OCI-LY7 (cell line): Measurements from ENCODE around the gene INSYN2B. TPM values are rescaled to one million over a fixed set of nuclear protein-coding genes. Genes with fewer than 3 reads are reported as not detected.

Experiments used
- BruUV-seq: library from RNA; stranded (reverse); fragments of 400-500 nt; replicated peaks from 2 replicates; lab custom pipeline; 2021; lab: Mats Ljungman, UMichigan
- CTCF ChIA-PET: fragments of 300-600 bp; sonication (Branson Sonifier 250); formaldehyde crosslinking; loops from one replicate; lab custom pipeline; 2022; ENCODE audit warnings: antibody characterized with exemption; ENCODE audit not compliant: unreplicated experiment; lab: Charles Lee
- POLR2A ChIA-PET: fragments of 300-600 bp; sonication (Branson Sonifier 250); formaldehyde crosslinking; loops from one replicate; lab custom pipeline; 2022; ENCODE audit warnings: antibody characterized with exemption; lab: Charles Lee
- DNase-seq: peaks from one replicate; pipeline ENCODE4 v3.0.0-alpha.2; 2015; ENCODE audit warnings: low spot score
- H2AFZ ChIP-seq: fragments of 200-600 bp; sonication (generic), shearing (Covaris generic); 2 replicates; pipeline ENCODE4 v1.6.1; 2014; ENCODE audit warnings: mild to moderate bottlenecking, antibody characterized with exemption, low read length, moderate library complexity
- H3K27ac ChIP-seq: fragments of 200-600 bp; sonication (generic); 2 replicates; pipeline ENCODE4 v1.5.1; 2014; ENCODE audit warnings: mixed run types, low read depth, mild to moderate bottlenecking, moderate library complexity, low read length, inconsistent platforms; ENCODE audit not compliant: poor library complexity, severe bottlenecking
- H3K36me3 ChIP-seq: fragments of 200-600 bp; sonication (generic); 2 replicates; pipeline ENCODE4 v1.6.1; 2014; ENCODE audit warnings: mild to moderate bottlenecking, antibody characterized with exemption, low read length, moderate library complexity, mixed read lengths; ENCODE audit not compliant: insufficient read depth
- H3K4me1 ChIP-seq: fragments of 200-600 bp; sonication (generic); 2 replicates; pipeline ENCODE4 v1.5.1; 2014; ENCODE audit warnings: mild to moderate bottlenecking, low read length; ENCODE audit not compliant: insufficient read depth, poor library complexity, severe bottlenecking
- H3K4me2 ChIP-seq: fragments of 200-600 bp; sonication (generic); 2 replicates; pipeline ENCODE4 v1.6.1; 2014; ENCODE audit warnings: mild to moderate bottlenecking, low read length
- H3K4me3 ChIP-seq: fragments of 200-600 bp; sonication (generic); 2 replicates; pipeline ENCODE4 v1.5.1; 2014; ENCODE audit warnings: mild to moderate bottlenecking, low read depth, low read length; ENCODE audit not compliant: poor library complexity, severe bottlenecking
- H3K79me2 ChIP-seq: fragments of 200-600 bp; sonication (generic); 2 replicates; pipeline ENCODE4 v1.6.1; 2016; ENCODE audit warnings: low read depth, mild to moderate bottlenecking, low read length, moderate library complexity, mixed read lengths; ENCODE audit not compliant: insufficient read depth
- H3K9me2 ChIP-seq: fragments of 200-600 bp; sonication (generic); 2 replicates; pipeline ENCODE4 v1.6.1; 2016; ENCODE audit warnings: mild to moderate bottlenecking, low read length, mixed read lengths; ENCODE audit not compliant: insufficient read depth
- H3K9me3 ChIP-seq: fragments of 200-600 bp; sonication (generic); 2 replicates; pipeline ENCODE4 v1.6.1; 2014; ENCODE audit warnings: mild to moderate bottlenecking, mixed run types, low read length, mixed read lengths
- H4K20me1 ChIP-seq: fragments of 200-600 bp; sonication (generic); 2 replicates; pipeline ENCODE4 v1.6.1; 2014; ENCODE audit warnings: mild to moderate bottlenecking, antibody characterized with exemption, low read length, moderate library complexity, mixed read lengths; ENCODE audit not compliant: insufficient read depth
- CTCF ChIP-seq: fragments of 200-600 bp; sonication (generic); conservative IDR thresholded peaks from 2 replicates; pipeline ENCODE4 v1.5.1; 2014; ENCODE audit warnings: mild to moderate bottlenecking, antibody characterized with exemption, low read length, moderate library complexity, mixed read lengths
- EZH2phosphoT487 ChIP-seq: fragments of 200-600 bp; sonication (generic); IDR thresholded peaks from 2 replicates; pipeline ENCODE4 v1.6.1; 2018; ENCODE audit warnings: low read depth, borderline replicate concordance, mild to moderate bottlenecking, mixed run types, antibody characterized with exemption, low read length, moderate library complexity, mixed read lengths
- intact Hi-C: fragments of 100-400 bp; cut with micrococcal nuclease; formaldehyde crosslinking; loops from one replicate; pipeline ENCODE4 v1.10.0; 2022; ENCODE audit not compliant: unreplicated experiment
- total RNA-seq, 2 experiments: library from RNA; depleted of rRNA in 1 of 2; stranded (reverse); fragments of >200 nt in 1 of 2; shearing (Covaris generic) in 1 of 2; gene quantifications; 2 replicates each; pipeline ENCODE4 v1.2.3, GENCODE V29; 2014 to 2022

INSYN2B gene
- total RNA-seq, 2 experiments from 2014 or later, result not detected

GRCh38 chr5:169911448-169912212, 68.7 kb downstream of the INSYN2B start:
- TF ChIP-seq EZH2phosphoT487 (no peak), CTCF (no peak)
- no peaks in the 10 kb centered on the region; the same call in 1 of the 2 replicates for H3K36me3 ChIP-seq
- no peak for DNase-seq
- no peaks in the 10 kb centered on the region for H3K79me2 ChIP-seq
- CTCF ChIA-PET, result no interaction called here
- H3K27ac ChIP-seq, result no peak overlapping the region
- POLR2A ChIA-PET, result no interaction called here
- intact Hi-C loops, result no loop called here
- no peaks in the 10 kb centered on the region for H4K20me1 ChIP-seq
- no peaks in the 10 kb centered on the region for H3K9me3 ChIP-seq
- no TSS peak for BruUV-seq
- no peak overlapping the region for H2AFZ ChIP-seq
- H3K4me3 ChIP-seq, result no peak overlapping the region
- no peaks in the 10 kb centered on the region for H3K4me1 ChIP-seq
- H3K4me2 ChIP-seq, result no peak overlapping the region
- H3K9me2 ChIP-seq, result no peaks in the 10 kb centered on the region

GRCh38 chr5:169910393-169910792, 69.9 kb downstream of the INSYN2B start:
- TF ChIP-seq CTCF, result no peak
- TF ChIP-seq EZH2phosphoT487, result no peak
- no peak overlapping the region for H3K4me2 ChIP-seq
- no peak overlapping the region for H2AFZ ChIP-seq
- no peak overlapping the region for H3K4me3 ChIP-seq
- no peaks in the 10 kb centered on the region for H4K20me1 ChIP-seq
- H3K27ac ChIP-seq, result no peak overlapping the region
- DNase-seq, result no peak
- BruUV-seq, result no TSS peak
- H3K9me2 ChIP-seq, result no peaks in the 10 kb centered on the region
- no peaks in the 10 kb centered on the region; the same call in 1 of the 2 replicates for H3K36me3 ChIP-seq
- H3K9me3 ChIP-seq, result no peaks in the 10 kb centered on the region
- POLR2A ChIA-PET, result no interaction called here
- CTCF ChIA-PET, result no interaction called here
- intact Hi-C loops, result no loop called here
- no peaks in the 10 kb centered on the region for H3K79me2 ChIP-seq
- H3K4me1 ChIP-seq, result no peaks in the 10 kb centered on the region

- no peak overlapping the region for H3K4me2 ChIP-seq
- no peaks in the 10 kb centered on the region for H3K9me2 ChIP-seq
- no peak overlapping the region for H3K4me3 ChIP-seq
- CTCF ChIA-PET, result no interaction called here
- H3K27ac ChIP-seq, result no peak overlapping the region
- no peak overlapping the region for H2AFZ ChIP-seq
- TF ChIP-seq CTCF (no peak), EZH2phosphoT487 (no peak)
- BruUV-seq, result no TSS peak
- POLR2A ChIA-PET, result no interaction called here
- no peaks in the 10 kb centered on the region; the same call in 1 of the 2 replicates for H3K36me3 ChIP-seq
- intact Hi-C loops, result no loop called here
- no peaks in the 10 kb centered on the region for H3K79me2 ChIP-seq
- no peaks in the 10 kb centered on the region for H3K4me1 ChIP-seq
- DNase-seq, result no peak
- H4K20me1 ChIP-seq, result no peaks in the 10 kb centered on the region
- H3K9me3 ChIP-seq, result no peaks in the 10 kb centered on the region
Observed at GRCh38 chr5:169909945-169910344, 70.3 kb downstream of the INSYN2B start.
